ENCODE data around the gene UBAC2. TPM values are rescaled to one million over a fixed set of nuclear protein-coding genes. Genes with fewer than 3 reads are reported as not detected.

UBAC2 gene
- total and polyA plus RNA-seq, 5 donors from 2014 or later, result 62.8 to 122 (median 101) TPM

GRCh38 chr13:99299256-99299919, 98.7 kb downstream of the UBAC2 start:
- DNase-seq (no peak), ATAC-seq (ENCODE audit: low read depth in 2 of 2) (no peak)
- H3K4me1 ChIP-seq (ENCODE audit: control insufficient read depth, insufficient read depth, low read length, poor library complexity, severe bottlenecking), result peaks cover 93% of the 10 kb centered on the region
- peak overlapping the region; percentile 96 for H3K4me3 ChIP-seq (ENCODE audit: low read depth, low read length)
- peak overlapping the region; percentile 63 to 91 (median 90) for H3K27ac Mint-ChIP-seq
- H3K27me3 ChIP-seq (ENCODE audit: control insufficient read depth, insufficient read depth, low read length), result no peaks in the 10 kb centered on the region
- peaks cover 50 to 88% (median 70%) of the 10 kb centered on the region in 4 donors for H3K4me1 Mint-ChIP-seq
- peaks cover 26% of the 10 kb centered on the region for H3K36me3 Mint-ChIP-seq
- H3K4me3 Mint-ChIP-seq, result peak overlapping the region; percentile 39 to 81 (median 78)
- H3K9me3 Mint-ChIP-seq, result no peaks in the 10 kb centered on the region
- H3K9me3 ChIP-seq (ENCODE audit: control insufficient read depth in 2 of 2, low read length in 2 of 2), result no peaks in the 10 kb centered on the region
- H3K36me3 ChIP-seq (ENCODE audit: control insufficient read depth, insufficient read depth, low read length), result peaks cover 40% of the 10 kb centered on the region
- H3K27ac ChIP-seq (ENCODE audit: insufficient read depth, low read length, poor library complexity, severe bottlenecking), result peak overlapping the region; percentile 81
- no peaks in the 10 kb centered on the region for H3K27me3 Mint-ChIP-seq

GRCh38 chr13:99299920-99300341, 99.3 kb downstream of the UBAC2 start:
- Mint-ChIP-seq H3K9me3 (no peaks in the 10 kb centered on the region), H3K27me3 (no peaks in the 10 kb centered on the region), H3K4me3 (peak overlapping the region; percentile 39 to 81 (median 78)), H3K4me1 (peaks cover 50 to 89% (median 71%) of the 10 kb centered on the region in 4 donors), H3K27ac (peak overlapping the region; percentile 63 to 90 (median 79)), H3K36me3 (peaks cover 31% of the 10 kb centered on the region)
- ATAC-seq (ENCODE audit: low read depth in 2 of 2), result no peak
- Histone ChIP-seq H3K4me3 (ENCODE audit: low read depth, low read length) (peak overlapping the region; percentile 96), H3K36me3 (ENCODE audit: control insufficient read depth, insufficient read depth, low read length) (peaks cover 37% of the 10 kb centered on the region), H3K4me1 (ENCODE audit: control insufficient read depth, insufficient read depth, low read length, poor library complexity, severe bottlenecking) (peaks cover 92% of the 10 kb centered on the region), H3K9me3 (ENCODE audit: control insufficient read depth in 2 of 2, low read length in 2 of 2) (no peaks in the 10 kb centered on the region), H3K27me3 (ENCODE audit: control insufficient read depth, insufficient read depth, low read length) (no peaks in the 10 kb centered on the region), H3K27ac (ENCODE audit: insufficient read depth, low read length, poor library complexity, severe bottlenecking) (peak overlapping the region; percentile 81)
- no peak for DNase-seq

- H3K36me3 Mint-ChIP-seq, result peaks cover 26% of the 10 kb centered on the region
- peak overlapping the region; percentile 39 to 80 (median 76) for H3K27ac Mint-ChIP-seq
- peaks cover 39 to 85% (median 64%) of the 10 kb centered on the region in 4 donors for H3K4me1 Mint-ChIP-seq
- Histone ChIP-seq H3K9me3 (ENCODE audit: control insufficient read depth in 2 of 2, low read length in 2 of 2) (no peaks in the 10 kb centered on the region), H3K4me3 (ENCODE audit: low read depth, low read length) (peak overlapping the region; percentile 96), H3K36me3 (ENCODE audit: control insufficient read depth, insufficient read depth, low read length) (peaks cover 27% of the 10 kb centered on the region), H3K27me3 (ENCODE audit: control insufficient read depth, insufficient read depth, low read length) (no peaks in the 10 kb centered on the region), H3K4me1 (ENCODE audit: control insufficient read depth, insufficient read depth, low read length, poor library complexity, severe bottlenecking) (peaks cover 87% of the 10 kb centered on the region), H3K27ac (ENCODE audit: insufficient read depth, low read length, poor library complexity, severe bottlenecking) (peak overlapping the region; percentile 81)
- DNase-seq (no peak), ATAC-seq (ENCODE audit: low read depth in 2 of 2) (no peak)
- no peaks in the 10 kb centered on the region for H3K27me3 Mint-ChIP-seq
- no peaks in the 10 kb centered on the region for H3K9me3 Mint-ChIP-seq
- H3K4me3 Mint-ChIP-seq, result peak overlapping the region; percentile 92 to 93 (median 93)
Measured at GRCh38 chr13:99301056-99301838, 100.6 kb downstream of the UBAC2 start.

- Mint-ChIP-seq H3K36me3 (peaks cover 30% of the 10 kb centered on the region), H3K4me3 (peak overlapping the region; percentile 92 to 93 (median 93)), H3K4me1 (peaks cover 34 to 82% (median 63%) of the 10 kb centered on the region in 4 donors), H3K9me3 (no peaks in the 10 kb centered on the region), H3K27me3 (no peaks in the 10 kb centered on the region), H3K27ac (peak overlapping the region; percentile 68 to 93 (median 80))
- H3K9me3 ChIP-seq (ENCODE audit: control insufficient read depth in 2 of 2, low read length in 2 of 2), result no peaks in the 10 kb centered on the region
- H3K4me3 ChIP-seq (ENCODE audit: low read depth, low read length), result peak overlapping the region; percentile 96
- no peak for DNase-seq
- peak overlapping the region; percentile 81 for H3K27ac ChIP-seq (ENCODE audit: insufficient read depth, low read length, poor library complexity, severe bottlenecking)
- H3K4me1 ChIP-seq (ENCODE audit: control insufficient read depth, insufficient read depth, low read length, poor library complexity, severe bottlenecking), result peaks cover 82% of the 10 kb centered on the region
- no peaks in the 10 kb centered on the region for H3K27me3 ChIP-seq (ENCODE audit: control insufficient read depth, insufficient read depth, low read length)
- ATAC-seq (ENCODE audit: low read depth in 2 of 2), result no peak
- peaks cover 27% of the 10 kb centered on the region for H3K36me3 ChIP-seq (ENCODE audit: control insufficient read depth, insufficient read depth, low read length)
Measured at GRCh38 chr13:99301913-99302636, 101.4 kb downstream of the UBAC2 start.

- Mint-ChIP-seq H3K27ac (peak overlapping the region; percentile 68 to 96 (median 80)), H3K4me3 (peak overlapping the region; percentile 92 to 93 (median 93)), H3K36me3 (peaks cover 30% of the 10 kb centered on the region), H3K27me3 (no peaks in the 10 kb centered on the region), H3K4me1 (peaks cover 34 to 82% (median 62%) of the 10 kb centered on the region in 4 donors), H3K9me3 (no peaks in the 10 kb centered on the region)
- Histone ChIP-seq H3K9me3 (ENCODE audit: control insufficient read depth in 2 of 2, low read length in 2 of 2) (no peaks in the 10 kb centered on the region), H3K4me3 (ENCODE audit: low read depth, low read length) (peak overlapping the region; percentile 96), H3K27ac (ENCODE audit: insufficient read depth, low read length, poor library complexity, severe bottlenecking) (peak overlapping the region; percentile 81), H3K27me3 (ENCODE audit: control insufficient read depth, insufficient read depth, low read length) (no peaks in the 10 kb centered on the region), H3K36me3 (ENCODE audit: control insufficient read depth, insufficient read depth, low read length) (peaks cover 27% of the 10 kb centered on the region), H3K4me1 (ENCODE audit: control insufficient read depth, insufficient read depth, low read length, poor library complexity, severe bottlenecking) (peaks cover 81% of the 10 kb centered on the region)
- DNase-seq (no peak), ATAC-seq (ENCODE audit: low read depth in 2 of 2) (no peak)
Measured at GRCh38 chr13:99302637-99303505, 102.2 kb downstream of the UBAC2 start.

GRCh38 chr13:99303863-99304521, 103.3 kb downstream of the UBAC2 start:
- peaks cover 34% of the 10 kb centered on the region for H3K36me3 Mint-ChIP-seq
- no peak for DNase-seq

More at GRCh38 chr13:99303863-99304521, 103.3 kb downstream of the UBAC2 start:
- peak overlapping the region; percentile 92 to 93 (median 93) for H3K4me3 Mint-ChIP-seq
- H3K9me3 Mint-ChIP-seq, result no peaks in the 10 kb centered on the region
- H3K4me3 ChIP-seq (ENCODE audit: low read depth, low read length), result peak overlapping the region; percentile 96
- peaks cover 81% of the 10 kb centered on the region for H3K4me1 ChIP-seq (ENCODE audit: control insufficient read depth, insufficient read depth, low read length, poor library complexity, severe bottlenecking)
- no peaks in the 10 kb centered on the region for H3K9me3 ChIP-seq (ENCODE audit: control insufficient read depth in 2 of 2, low read length in 2 of 2)
- ATAC-seq (ENCODE audit: low read depth in 2 of 2), result no peak
- peak overlapping the region; percentile 81 for H3K27ac ChIP-seq (ENCODE audit: insufficient read depth, low read length, poor library complexity, severe bottlenecking)
- no peaks in the 10 kb centered on the region for H3K27me3 Mint-ChIP-seq
- H3K36me3 ChIP-seq (ENCODE audit: control insufficient read depth, insufficient read depth, low read length), result peaks cover 27% of the 10 kb centered on the region
- peaks cover 32 to 83% (median 64%) of the 10 kb centered on the region in 4 donors for H3K4me1 Mint-ChIP-seq
- no peaks in the 10 kb centered on the region for H3K27me3 ChIP-seq (ENCODE audit: control insufficient read depth, insufficient read depth, low read length)
- peak overlapping the region; percentile 68 to 96 (median 80) for H3K27ac Mint-ChIP-seq
